ENCODE data around the gene KMO. TPM values are rescaled to one million over a fixed set of nuclear protein-coding genes. Genes with fewer than 3 reads are reported as not detected.

Gene KMO
- total and polyA plus RNA-seq, 8 donors, result 0.06 to 0.33 (median 0.18) TPM; not detected in 5

DNA sequence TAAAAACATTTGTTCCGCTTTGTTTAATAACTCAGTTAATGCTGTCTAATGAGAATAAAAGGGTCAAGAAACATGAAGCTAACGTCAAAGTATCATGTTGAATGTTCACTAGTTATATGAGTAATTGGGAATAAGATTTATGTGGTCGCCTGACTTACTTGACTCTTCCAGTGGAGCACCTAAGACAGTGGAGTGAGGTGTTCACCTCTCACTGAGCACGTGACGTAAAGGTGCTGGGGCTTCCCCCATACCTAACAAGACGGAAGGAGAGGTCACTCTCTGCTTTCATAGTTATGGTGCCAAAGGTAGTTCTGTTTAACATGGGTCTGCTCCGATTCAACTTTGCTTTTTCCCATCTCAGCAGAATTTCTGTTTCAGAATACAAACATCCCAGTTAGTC lies 686 bp downstream of the KMO start:
- intact Hi-C loops (cut with DNase I; ENCODE audit: low total_unique reads), result loop anchor here (10.0 kb wide), 1 partner anchor 292 kb away; no protein-coding TSS in a partner anchor
- no peaks in the 10 kb centered on the region for H3K9me3 ChIP-seq
- H3K36me3 ChIP-seq, result no peaks in the 10 kb centered on the region
- H3K27me3 ChIP-seq, result no peaks in the 10 kb centered on the region
- H3K4me1 ChIP-seq, result peaks cover 0 to 6% (median 0%) of the 10 kb centered on the region in 4 donors
- DNase-seq, result peak in 1 of 2 donors; percentile 12
- H3K4me3 ChIP-seq, result no peak overlapping the region
- H3K27ac ChIP-seq, result peak overlapping the region in 1 of 5 donors; percentile 27
- TF ChIP-seq POLR2A (IDR thresholded peaks at IDR 0.05), result no peak
- no peak for TF ChIP-seq EP300 (IDR thresholded peaks at IDR 0.05)
- no peak for TF ChIP-seq POLR2AphosphoS5 (IDR thresholded peaks at IDR 0.05)
- TF ChIP-seq, protein P1, sequence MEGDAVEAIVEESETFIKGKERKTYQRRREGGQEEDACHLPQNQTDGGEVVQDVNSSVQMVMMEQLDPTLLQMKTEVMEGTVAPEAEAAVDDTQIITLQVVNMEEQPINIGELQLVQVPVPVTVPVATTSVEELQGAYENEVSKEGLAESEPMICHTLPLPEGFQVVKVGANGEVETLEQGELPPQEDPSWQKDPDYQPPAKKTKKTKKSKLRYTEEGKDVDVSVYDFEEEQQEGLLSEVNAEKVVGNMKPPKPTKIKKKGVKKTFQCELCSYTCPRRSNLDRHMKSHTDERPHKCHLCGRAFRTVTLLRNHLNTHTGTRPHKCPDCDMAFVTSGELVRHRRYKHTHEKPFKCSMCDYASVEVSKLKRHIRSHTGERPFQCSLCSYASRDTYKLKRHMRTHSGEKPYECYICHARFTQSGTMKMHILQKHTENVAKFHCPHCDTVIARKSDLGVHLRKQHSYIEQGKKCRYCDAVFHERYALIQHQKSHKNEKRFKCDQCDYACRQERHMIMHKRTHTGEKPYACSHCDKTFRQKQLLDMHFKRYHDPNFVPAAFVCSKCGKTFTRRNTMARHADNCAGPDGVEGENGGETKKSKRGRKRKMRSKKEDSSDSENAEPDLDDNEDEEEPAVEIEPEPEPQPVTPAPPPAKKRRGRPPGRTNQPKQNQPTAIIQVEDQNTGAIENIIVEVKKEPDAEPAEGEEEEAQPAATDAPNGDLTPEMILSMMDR (IDR thresholded peaks at IDR 0.05), result no peak
- 71 to 84% (median 76%) methylated on average over 7 of the region's 7 CpGs for WGBS, 5 donors

DNA sequence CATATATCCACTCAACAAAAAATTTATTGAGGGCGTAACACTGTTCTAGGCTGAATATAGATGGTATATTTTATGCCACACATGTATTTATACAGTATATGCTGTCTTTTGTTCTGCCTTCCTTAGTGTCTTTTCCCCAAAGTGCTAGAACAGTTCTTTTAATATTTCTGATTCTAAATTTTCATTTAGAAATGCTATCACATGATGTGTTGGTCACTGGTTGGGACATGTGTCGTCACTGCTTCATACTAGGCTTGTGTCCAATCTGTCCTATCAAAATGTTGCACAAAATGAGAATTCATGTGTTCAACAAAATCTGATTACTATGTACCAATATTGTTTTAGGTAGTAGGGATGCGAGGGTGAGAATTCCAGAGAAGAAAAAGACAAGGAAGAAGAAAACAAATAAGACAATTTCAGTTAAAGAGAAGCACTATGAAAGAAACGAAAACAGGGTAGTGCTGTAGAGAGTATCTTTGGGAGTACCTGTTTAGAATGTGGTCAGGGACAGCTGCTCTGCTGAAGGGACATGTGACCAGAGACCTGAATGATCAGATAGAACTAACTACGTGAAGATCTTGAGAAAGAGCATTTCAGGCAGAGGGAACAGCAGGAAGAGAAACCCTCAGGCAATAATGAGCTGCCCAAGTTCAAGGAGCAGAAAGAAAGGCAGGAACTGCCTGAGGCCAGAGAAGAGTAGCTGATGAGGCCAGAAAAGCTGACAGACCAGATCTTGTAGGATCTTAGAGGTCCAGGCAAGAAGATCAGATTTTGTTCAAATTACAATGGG lies 1.3 kb downstream of the KMO start:
- H3K4me3 ChIP-seq, result no peak overlapping the region
- 66 to 73% (median 72%) methylated on average over 5 of the region's 5 CpGs for WGBS, 5 donors
- TF ChIP-seq, protein P1 (IDR thresholded peaks at IDR 0.05), result no peak
- TF ChIP-seq POLR2A (IDR thresholded peaks at IDR 0.05), result no peak
- TF ChIP-seq POLR2AphosphoS5 (IDR thresholded peaks at IDR 0.05), result no peak
- TF ChIP-seq EP300 (IDR thresholded peaks at IDR 0.05), result no peak
- H3K4me1 ChIP-seq, result peaks cover 0 to 6% (median 0%) of the 10 kb centered on the region in 4 donors
- no peaks in the 10 kb centered on the region for H3K27me3 ChIP-seq
- no peak for DNase-seq
- no peaks in the 10 kb centered on the region for H3K9me3 ChIP-seq
- H3K36me3 ChIP-seq, result no peaks in the 10 kb centered on the region
- H3K27ac ChIP-seq, result peak overlapping the region in 1 of 5 donors; percentile 27
- intact Hi-C loops (cut with DNase I; ENCODE audit: low total_unique reads), result loop anchor here (10.0 kb wide), 1 partner anchor 291 kb away; no protein-coding TSS in a partner anchor

DNA sequence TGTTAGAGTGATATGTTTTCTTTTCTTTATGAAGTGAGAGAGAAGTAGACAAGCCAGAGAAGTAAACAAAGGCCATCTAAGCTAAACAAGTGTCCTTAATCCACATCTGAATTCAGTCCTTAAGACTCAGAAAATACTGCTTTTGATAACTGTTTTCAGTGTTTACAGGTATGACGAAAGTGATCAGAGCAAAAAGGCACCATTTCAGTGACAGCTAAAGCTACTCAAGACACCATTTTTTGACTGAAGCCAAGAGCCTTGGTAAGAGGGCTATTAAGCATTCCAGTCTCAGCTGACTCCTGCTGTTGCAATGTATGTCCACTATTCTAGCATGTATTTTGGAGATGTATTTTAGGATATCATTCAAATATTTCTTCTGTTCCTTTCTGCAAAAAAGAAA lies 4.1 kb downstream of the KMO start:
- TF ChIP-seq, protein P1 (IDR thresholded peaks at IDR 0.05), result no peak
- no peak for TF ChIP-seq POLR2A (IDR thresholded peaks at IDR 0.05)
- H3K9me3 ChIP-seq, result no peaks in the 10 kb centered on the region
- no peaks in the 10 kb centered on the region for H3K36me3 ChIP-seq
- H3K27me3 ChIP-seq, result no peaks in the 10 kb centered on the region
- H3K4me1 ChIP-seq, result peaks cover 0 to 6% (median 0%) of the 10 kb centered on the region in 4 donors
- 65 to 78% (median 70%) methylated on average over 1 of the region's 1 CpG for WGBS, 5 donors
- H3K27ac ChIP-seq, result no peak overlapping the region
- intact Hi-C loops (cut with DNase I; ENCODE audit: low total_unique reads), result loop anchor here (10.0 kb wide), 1 partner anchor 288 kb away; no protein-coding TSS in a partner anchor
- no peak overlapping the region for H3K4me3 ChIP-seq
- no peak for DNase-seq

- H3K27ac ChIP-seq, result no peak overlapping the region
- TF ChIP-seq POLR2A (IDR thresholded peaks at IDR 0.05) (no peak), POLR2AphosphoS5 (IDR thresholded peaks at IDR 0.05) (no peak), EP300 (IDR thresholded peaks at IDR 0.05) (no peak)
- TF ChIP-seq, protein P1 (IDR thresholded peaks at IDR 0.05), result no peak
- H3K27me3 ChIP-seq, result no peaks in the 10 kb centered on the region
- no peak overlapping the region for H3K4me3 ChIP-seq
- peaks cover 0 to 5% (median 0%) of the 10 kb centered on the region in 4 donors for H3K4me1 ChIP-seq
- DNase-seq, result no peak
- intact Hi-C loops (cut with DNase I; ENCODE audit: low total_unique reads), result loop anchor here (10.0 kb wide), 1 partner anchor 288 kb away; no protein-coding TSS in a partner anchor
- H3K36me3 ChIP-seq, result no peaks in the 10 kb centered on the region
- WGBS, 5 donors, result 71 to 80% (median 74%) methylated on average over 2 of the region's 2 CpGs
- no peaks in the 10 kb centered on the region for H3K9me3 ChIP-seq
Observed at GRCh38 chr1:241536969-241537368, 4.8 kb downstream of the KMO start.
